Stimulated activated naive CD8-positive, alpha-beta T cell treated with anti-CD3 and anti-CD28 coated beads, Interleukin-15, Interleukin-2, amounts not matched to agents 100 ng/mL and 50 ng/mL, for 24 hours (primary cell): Measurements from ENCODE around the gene CDH3.

Experiments
- H3K27ac Mint-ChIP-seq: one replicate; pipeline ENCODE4 v1.8.0; 2021; ENCODE audit warnings: mild to moderate bottlenecking, mixed read lengths
- H3K27me3 Mint-ChIP-seq: one replicate; pipeline ENCODE4 v1.8.0; 2021; ENCODE audit warnings: mixed read lengths
- H3K36me3 Mint-ChIP-seq: one replicate; pipeline ENCODE4 v1.8.0; 2021; ENCODE audit warnings: low read depth, mixed read lengths
- H3K4me1 Mint-ChIP-seq: one replicate; pipeline ENCODE4 v1.8.0; 2021; ENCODE audit warnings: low read depth, mixed read lengths
- H3K4me3 Mint-ChIP-seq: one replicate; pipeline ENCODE4 v1.8.0; 2021; ENCODE audit warnings: mild to moderate bottlenecking, mixed read lengths
- H3K9me3 Mint-ChIP-seq: one replicate; pipeline ENCODE4 v1.8.0; 2021; ENCODE audit warnings: mixed read lengths

CDH3 gene

GRCh38 chr16:68732741-68733399 is 87.8 kb downstream of the CDH3 start:
- Mint-ChIP-seq H3K36me3 (no peaks in the 10 kb centered on the region), H3K9me3 (no peaks in the 10 kb centered on the region), H3K4me1 (peaks cover 7% of the 10 kb centered on the region), H3K27me3 (peaks cover 34% of the 10 kb centered on the region), H3K4me3 (no peak overlapping the region), H3K27ac (no peak overlapping the region)

GRCh38 chr16:68733570-68733969 is 88.5 kb downstream of the CDH3 start:
- no peaks in the 10 kb centered on the region for H3K9me3 Mint-ChIP-seq
- H3K27ac Mint-ChIP-seq = no peak overlapping the region
- no peaks in the 10 kb centered on the region for H3K36me3 Mint-ChIP-seq
- no peak overlapping the region for H3K4me3 Mint-ChIP-seq
- peaks cover 8% of the 10 kb centered on the region for H3K4me1 Mint-ChIP-seq
- H3K27me3 Mint-ChIP-seq = peaks cover 36% of the 10 kb centered on the region

GRCh38 chr16:68734782-68735181 is 89.7 kb downstream of the CDH3 start:
- Mint-ChIP-seq H3K27ac (no peak overlapping the region), H3K36me3 (no peaks in the 10 kb centered on the region), H3K4me1 (peaks cover 9% of the 10 kb centered on the region), H3K9me3 (no peaks in the 10 kb centered on the region), H3K4me3 (no peak overlapping the region), H3K27me3 (peaks cover 34% of the 10 kb centered on the region)

- no peak overlapping the region for H3K27ac Mint-ChIP-seq
- H3K36me3 Mint-ChIP-seq = no peaks in the 10 kb centered on the region
- peak overlapping the region; percentile 33 for H3K4me3 Mint-ChIP-seq
- no peaks in the 10 kb centered on the region for H3K9me3 Mint-ChIP-seq
- H3K4me1 Mint-ChIP-seq = peaks cover 25% of the 10 kb centered on the region
- peaks cover 40% of the 10 kb centered on the region for H3K27me3 Mint-ChIP-seq
Measured at GRCh38 chr16:68736561-68736960, 91.5 kb downstream of the CDH3 start.

- Mint-ChIP-seq H3K27ac (no peak within 1 kb of the TSS), H3K4me3 (peak within 1 kb of the TSS; percentile 49), H3K9me3 (no peaks in the 10 kb centered on the region), H3K36me3 (no peaks in the 10 kb centered on the region), H3K27me3 (peaks cover 40% of the 10 kb centered on the region), H3K4me1 (peaks cover 26% of the 10 kb centered on the region)
Measured at GRCh38 chr16:68737046-68737729, 92.1 kb downstream of the CDH3 start, which contains the start of gene CDH1. Gene CDH1 (plus strand): TSS chr16:68737292. CDS start chr16:68737416, 124 bp downstream.

GRCh38 chr16:68737730-68738629 is 92.9 kb downstream of the CDH3 start:
- no peak overlapping the region for H3K27ac Mint-ChIP-seq
- H3K4me1 Mint-ChIP-seq = peaks cover 26% of the 10 kb centered on the region
- H3K9me3 Mint-ChIP-seq = no peaks in the 10 kb centered on the region
- H3K36me3 Mint-ChIP-seq = no peaks in the 10 kb centered on the region
- peak overlapping the region; percentile 49 for H3K4me3 Mint-ChIP-seq
- peaks cover 40% of the 10 kb centered on the region for H3K27me3 Mint-ChIP-seq

- H3K27me3 Mint-ChIP-seq = peaks cover 37% of the 10 kb centered on the region
- H3K9me3 Mint-ChIP-seq = no peaks in the 10 kb centered on the region
- H3K36me3 Mint-ChIP-seq = no peaks in the 10 kb centered on the region
- peaks cover 26% of the 10 kb centered on the region for H3K4me1 Mint-ChIP-seq
- H3K4me3 Mint-ChIP-seq = no peak overlapping the region
- H3K27ac Mint-ChIP-seq = no peak overlapping the region
Measured at GRCh38 chr16:68739964-68740627, 95.0 kb downstream of the CDH3 start.

GRCh38 chr16:68740628-68741346 is 95.7 kb downstream of the CDH3 start:
- peaks cover 26% of the 10 kb centered on the region for H3K4me1 Mint-ChIP-seq
- H3K9me3 Mint-ChIP-seq = no peaks in the 10 kb centered on the region
- H3K27me3 Mint-ChIP-seq = peaks cover 35% of the 10 kb centered on the region
- no peak overlapping the region for H3K4me3 Mint-ChIP-seq
- no peak overlapping the region for H3K27ac Mint-ChIP-seq
- H3K36me3 Mint-ChIP-seq = no peaks in the 10 kb centered on the region

- Mint-ChIP-seq H3K4me1 (peaks cover 18% of the 10 kb centered on the region), H3K4me3 (no peak overlapping the region), H3K9me3 (no peaks in the 10 kb centered on the region), H3K36me3 (no peaks in the 10 kb centered on the region), H3K27me3 (peaks cover 19% of the 10 kb centered on the region), H3K27ac (no peak overlapping the region)
Measured at GRCh38 chr16:68743664-68744063, 98.6 kb downstream of the CDH3 start.

- Mint-ChIP-seq H3K36me3 (no peaks in the 10 kb centered on the region), H3K27me3 (peaks cover 18% of the 10 kb centered on the region), H3K4me3 (no peak overlapping the region), H3K9me3 (no peaks in the 10 kb centered on the region), H3K27ac (no peak overlapping the region), H3K4me1 (peaks cover 17% of the 10 kb centered on the region)
Measured at GRCh38 chr16:68744744-68745280, 99.7 kb downstream of the CDH3 start.

GRCh38 chr16:68746951-68747350 is 101.8 kb downstream of the CDH3 start:
- no peak overlapping the region for H3K27ac Mint-ChIP-seq
- peaks cover 17% of the 10 kb centered on the region for H3K27me3 Mint-ChIP-seq
- no peaks in the 10 kb centered on the region for H3K4me1 Mint-ChIP-seq
- no peaks in the 10 kb centered on the region for H3K36me3 Mint-ChIP-seq
- no peaks in the 10 kb centered on the region for H3K9me3 Mint-ChIP-seq
- H3K4me3 Mint-ChIP-seq = no peak overlapping the region

- Mint-ChIP-seq H3K4me3 (no peak overlapping the region), H3K9me3 (no peaks in the 10 kb centered on the region), H3K36me3 (no peaks in the 10 kb centered on the region), H3K4me1 (peaks cover 20% of the 10 kb centered on the region), H3K27me3 (peaks cover 15% of the 10 kb centered on the region), H3K27ac (no peak overlapping the region)
Measured at GRCh38 chr16:68749432-68749831, 104.3 kb downstream of the CDH3 start.
